HUES48 (cell line): ENCODE results near the gene GOLGA5.

Experiments used
- H3K27ac ChIP-seq: one replicate; pipeline ENCODE4 v1.7.0; 2013; ENCODE audit warnings: low read depth, low read length, inconsistent platforms
- H3K27me3 ChIP-seq: 2 replicates; pipeline ENCODE4 v1.6.1; 2013; ENCODE audit warnings: mild to moderate bottlenecking, low read length; ENCODE audit not compliant: control insufficient read depth, insufficient read depth
- H3K36me3 ChIP-seq: 2 replicates; pipeline ENCODE4 v1.6.1; 2013; ENCODE audit warnings: low read length; ENCODE audit not compliant: control insufficient read depth, insufficient read depth
- H3K4me1 ChIP-seq: 2 replicates; pipeline ENCODE4 v1.6.1; 2013; ENCODE audit warnings: mild to moderate bottlenecking, low read length; ENCODE audit not compliant: control insufficient read depth, insufficient read depth
- H3K4me3 ChIP-seq: 2 replicates; pipeline ENCODE4 v1.5.1; 2013; ENCODE audit warnings: mild to moderate bottlenecking, low read depth, low read length
- H3K9ac ChIP-seq: 2 replicates; pipeline ENCODE4 v1.6.1; 2013; ENCODE audit warnings: mild to moderate bottlenecking, low read depth, low read length, moderate library complexity
- H3K9me3 ChIP-seq: 2 replicates; pipeline ENCODE4 v1.6.1; 2013; ENCODE audit warnings: low read length; ENCODE audit not compliant: control insufficient read depth, insufficient read depth

Gene GOLGA5

DNA sequence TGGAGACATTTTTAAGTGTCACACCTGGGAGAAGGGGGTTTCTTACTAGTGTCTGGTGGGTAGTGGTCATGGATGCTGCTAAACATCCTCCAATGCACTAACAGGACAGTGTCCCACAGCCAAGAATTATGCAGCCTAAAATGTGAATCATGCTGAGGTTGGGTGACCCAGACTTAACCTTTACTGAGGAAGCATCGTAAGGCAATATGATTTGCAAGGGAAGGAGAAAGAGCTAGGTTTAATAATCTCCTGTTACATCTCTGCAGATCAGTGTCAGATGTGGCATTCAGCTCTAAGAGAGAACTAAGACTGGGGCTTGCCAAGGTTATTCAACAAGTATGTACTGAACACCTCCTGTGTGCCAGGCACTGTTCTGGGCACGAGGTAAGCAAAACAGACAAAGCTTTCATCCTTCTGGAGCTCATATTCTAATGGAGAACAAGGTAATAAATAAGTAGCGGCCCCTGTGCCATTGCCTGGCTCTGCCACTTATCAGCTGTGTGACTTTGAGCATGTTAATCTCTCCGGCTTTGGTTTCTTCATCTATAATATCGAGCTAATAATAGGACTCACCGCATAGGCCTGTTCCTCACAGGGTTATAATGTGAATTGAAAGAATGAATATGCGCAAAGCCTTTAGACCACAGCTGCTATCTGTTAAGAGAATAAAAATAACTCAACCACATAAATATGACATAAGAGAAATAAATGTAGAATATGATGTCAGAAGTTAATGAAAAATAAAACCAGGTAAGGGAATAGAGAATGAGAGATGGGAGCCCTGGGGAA, 13.5 kb upstream of the GOLGA5 start:
- Histone ChIP-seq H3K27ac (no peak overlapping the region), H3K36me3 (no peaks in the 10 kb centered on the region), H3K9ac (no peak overlapping the region), H3K4me1 (no peaks in the 10 kb centered on the region), H3K4me3 (no peak overlapping the region), H3K27me3 (no peaks in the 10 kb centered on the region), H3K9me3 (no peaks in the 10 kb centered on the region)

DNA sequence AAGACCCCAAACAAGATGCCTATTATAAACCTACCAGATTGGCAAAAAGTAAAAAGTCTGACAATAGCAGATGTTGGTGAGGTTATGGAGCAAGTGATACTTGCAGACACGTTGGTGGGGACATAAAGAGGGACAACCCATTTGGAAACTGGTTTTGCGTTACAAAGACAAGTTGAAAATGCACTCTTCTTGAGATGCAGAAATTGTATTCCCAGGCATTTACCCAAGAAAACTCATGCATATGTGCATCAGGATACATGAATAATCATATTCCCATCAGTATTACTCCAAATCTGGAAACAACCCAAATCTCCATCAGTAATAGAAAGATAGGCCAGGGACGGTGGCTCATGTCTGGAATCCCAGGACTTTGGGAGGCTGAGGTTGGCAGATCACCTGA, 12.8 kb upstream of the GOLGA5 start:
- H3K9ac ChIP-seq = no peak overlapping the region
- H3K4me3 ChIP-seq = no peak overlapping the region

DNA sequence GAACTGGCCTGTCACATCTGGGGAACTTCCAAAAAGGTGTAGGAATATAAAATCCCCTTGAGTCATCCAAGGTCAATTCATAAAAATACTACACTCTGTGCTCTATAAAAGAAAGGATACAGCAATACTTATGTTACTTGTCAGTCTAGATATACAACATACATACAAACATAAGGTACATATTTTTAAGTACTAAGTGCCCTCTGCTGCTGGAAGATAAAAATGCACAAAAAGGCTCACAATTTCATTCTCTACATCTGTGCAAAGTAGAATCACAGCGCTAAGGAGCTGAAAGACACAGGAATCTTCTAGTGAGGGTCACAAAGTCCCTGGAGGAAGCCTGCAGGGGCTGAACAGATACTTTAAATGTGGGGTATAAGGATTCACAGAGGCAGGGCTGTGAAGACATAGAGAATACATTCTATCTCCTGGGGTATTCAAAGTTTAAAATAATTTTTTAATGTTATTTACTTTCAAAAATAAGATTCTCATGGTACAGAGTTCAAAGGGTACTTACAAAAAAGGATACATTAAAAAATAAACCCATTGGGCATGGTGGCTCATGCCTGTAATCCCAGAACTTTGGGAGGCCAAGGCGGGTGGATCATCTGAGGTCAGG, 10.2 kb upstream of the GOLGA5 start:
- H3K27ac ChIP-seq = no peak overlapping the region
- no peaks in the 10 kb centered on the region for H3K27me3 ChIP-seq
- no peak overlapping the region for H3K9ac ChIP-seq
- no peaks in the 10 kb centered on the region for H3K36me3 ChIP-seq
- H3K4me3 ChIP-seq = no peak overlapping the region
- no peaks in the 10 kb centered on the region for H3K9me3 ChIP-seq
- 0 out of 2 replicates have a peak, but pooled peaks cover 6% of the 10 kb centered on the region for H3K4me1 ChIP-seq

More for the DNA sequence above, 12.8 kb upstream of the GOLGA5 start:
- Histone ChIP-seq H3K4me1 (0 out of 2 replicates have a peak, but pooled peaks cover 5% of the 10 kb centered on the region), H3K27me3 (no peaks in the 10 kb centered on the region), H3K36me3 (no peaks in the 10 kb centered on the region), H3K27ac (no peak overlapping the region), H3K9me3 (no peaks in the 10 kb centered on the region)

DNA sequence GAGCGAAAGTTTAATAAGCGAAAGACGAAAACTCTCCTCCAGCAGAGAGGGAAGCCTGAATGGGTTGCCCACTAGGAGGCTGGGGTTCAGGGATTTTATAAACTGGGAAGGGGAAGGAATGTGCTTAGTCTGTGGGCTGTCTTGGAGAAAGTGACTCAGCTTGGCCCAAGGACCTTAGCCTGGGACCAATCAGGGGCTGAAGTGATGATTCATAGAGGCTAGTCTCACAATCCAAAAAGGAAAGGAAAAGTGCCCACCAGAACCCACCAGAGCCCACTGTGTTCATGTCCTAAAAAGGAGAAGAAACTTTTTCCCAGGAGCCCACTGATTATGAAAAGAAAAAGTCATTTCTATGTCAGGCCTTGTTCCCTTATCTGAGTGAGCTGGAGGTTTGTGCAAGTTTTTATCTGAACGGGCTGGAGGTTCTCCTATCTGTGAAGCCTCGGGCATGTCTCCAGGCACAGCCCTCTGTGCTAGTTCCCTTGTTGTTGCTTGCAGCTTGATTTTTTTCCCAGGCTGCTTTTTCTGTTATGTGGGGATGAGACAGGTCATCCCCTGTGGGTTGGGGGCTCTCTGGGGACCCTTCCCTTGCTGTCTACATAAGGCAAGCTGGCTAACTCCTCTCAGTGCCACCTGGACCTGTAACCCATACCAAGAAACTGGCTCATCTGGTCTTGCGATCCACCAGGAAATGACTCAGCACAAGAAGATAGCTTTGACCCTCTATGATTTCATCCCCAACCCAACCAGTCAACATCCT, 8.3 kb upstream of the GOLGA5 start:
- H3K9ac ChIP-seq = no peak overlapping the region
- 0 out of 2 replicates have a peak, but pooled peaks cover 6% of the 10 kb centered on the region for H3K4me1 ChIP-seq
- 0 out of 2 replicates have a peak, but pooled peaks cover 2% of the 10 kb centered on the region for H3K9me3 ChIP-seq
- no peak overlapping the region for H3K27ac ChIP-seq
- H3K4me3 ChIP-seq = no peak overlapping the region
- no peaks in the 10 kb centered on the region for H3K27me3 ChIP-seq
- no peaks in the 10 kb centered on the region for H3K36me3 ChIP-seq

DNA sequence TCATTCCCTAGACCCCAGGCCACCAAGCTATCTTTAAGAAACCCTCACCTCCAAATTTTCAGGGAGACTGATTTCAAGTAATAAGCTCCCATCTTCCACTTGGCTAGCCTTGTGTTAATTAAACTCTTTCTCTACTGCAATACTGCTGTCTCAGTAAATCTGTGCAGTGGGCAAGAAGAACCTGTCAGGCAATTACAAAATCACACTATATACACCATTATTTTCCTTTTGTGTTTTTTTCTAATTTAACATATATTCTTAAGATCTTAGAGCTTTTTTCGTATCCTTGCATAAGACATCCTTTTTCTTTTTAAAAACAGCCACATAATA, 7.7 kb upstream of the GOLGA5 start:
- Histone ChIP-seq H3K9ac (no peak overlapping the region), H3K36me3 (no peaks in the 10 kb centered on the region), H3K27me3 (no peaks in the 10 kb centered on the region), H3K4me3 (no peak overlapping the region), H3K27ac (no peak overlapping the region), H3K9me3 (0 out of 2 replicates have a peak, but pooled peaks cover 2% of the 10 kb centered on the region), H3K4me1 (0 out of 2 replicates have a peak, but pooled peaks cover 6% of the 10 kb centered on the region)

DNA sequence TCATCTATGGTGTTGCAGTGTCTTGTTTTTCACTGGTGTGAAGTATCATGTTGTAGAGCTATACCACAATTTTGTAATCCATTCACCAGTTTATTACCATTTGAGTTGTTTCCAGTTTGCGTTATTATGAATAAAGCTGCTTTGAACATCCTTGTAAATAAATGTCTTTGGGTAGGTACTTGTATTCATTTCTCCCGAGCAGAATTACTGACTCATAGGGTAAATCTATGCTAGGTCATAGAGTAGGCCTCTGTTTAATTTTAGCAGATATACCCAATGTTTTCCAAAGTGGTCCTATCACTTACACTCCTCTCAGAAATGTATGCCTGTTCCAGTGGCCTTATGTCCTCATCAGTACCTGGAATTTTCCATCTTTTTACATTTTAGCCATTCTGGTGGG, 6.6 kb upstream of the GOLGA5 start:
- H3K27ac ChIP-seq = no peak overlapping the region
- 0 out of 2 replicates have a peak, but pooled peaks cover 2% of the 10 kb centered on the region for H3K9me3 ChIP-seq
- H3K4me3 ChIP-seq = no peak overlapping the region
- no peaks in the 10 kb centered on the region for H3K36me3 ChIP-seq
- 0 out of 2 replicates have a peak, but pooled peaks cover 6% of the 10 kb centered on the region for H3K4me1 ChIP-seq
- H3K27me3 ChIP-seq = no peaks in the 10 kb centered on the region
- no peak overlapping the region for H3K9ac ChIP-seq

DNA sequence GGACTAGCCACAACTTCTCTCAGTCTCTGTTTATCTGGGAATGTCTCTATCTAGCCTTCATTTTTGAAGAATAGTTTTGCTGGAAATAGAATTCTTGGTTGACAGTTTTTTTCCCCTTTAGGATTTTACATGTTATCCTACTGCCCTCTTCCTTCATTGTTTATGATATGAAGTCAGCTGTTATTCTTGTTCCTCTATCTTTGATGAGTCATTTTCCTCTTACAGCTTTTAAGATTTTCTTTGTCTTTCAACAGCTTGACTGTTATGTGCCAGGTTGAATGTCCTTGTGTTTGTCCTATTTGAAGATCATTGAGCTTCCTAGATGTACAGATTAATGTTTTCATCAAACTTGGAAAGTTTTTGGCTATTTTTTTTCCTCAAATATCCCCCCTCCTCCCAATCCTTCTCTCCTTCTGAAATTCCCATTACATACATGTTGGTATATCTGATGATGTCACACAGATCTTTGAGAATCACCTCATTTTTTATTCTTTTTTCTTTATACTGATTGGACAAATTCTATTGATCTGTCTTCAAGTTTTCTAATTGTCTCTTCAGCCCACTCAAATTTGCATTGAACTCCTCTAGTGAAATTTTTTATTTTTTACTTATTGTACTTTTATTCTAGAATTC, 4.5 kb upstream of the GOLGA5 start:
- no peak overlapping the region for H3K4me3 ChIP-seq
- H3K27me3 ChIP-seq = no peaks in the 10 kb centered on the region
- H3K9ac ChIP-seq = no peak overlapping the region
- no peak overlapping the region for H3K27ac ChIP-seq
- H3K36me3 ChIP-seq = no peaks in the 10 kb centered on the region
- 0 out of 2 replicates have a peak, but pooled peaks cover 2% of the 10 kb centered on the region for H3K9me3 ChIP-seq
- H3K4me1 ChIP-seq = 0 out of 2 replicates have a peak, but pooled peaks cover 16% of the 10 kb centered on the region

DNA sequence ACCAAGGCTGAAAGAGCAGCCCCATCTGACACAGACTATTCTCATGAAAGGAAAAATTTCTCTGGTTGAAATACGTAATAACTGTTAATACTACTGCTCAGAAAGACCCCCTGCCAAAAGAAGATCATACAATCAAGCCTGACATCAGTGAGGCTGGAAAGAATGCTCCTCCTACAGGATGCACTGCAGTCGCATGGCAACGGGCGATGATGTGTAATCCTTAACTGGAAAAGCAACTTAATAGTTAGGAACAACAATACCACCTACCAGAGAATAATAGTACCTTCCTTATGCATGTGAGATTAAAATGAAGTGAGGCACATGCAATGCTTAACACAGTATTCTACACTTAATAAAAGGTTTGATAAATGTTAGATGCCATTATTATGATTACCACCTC, 1.2 kb upstream of the GOLGA5 start:
- Histone ChIP-seq H3K27me3 (no peaks in the 10 kb centered on the region), H3K9ac (no peak overlapping the region), H3K36me3 (peaks cover 9% of the 10 kb centered on the region), H3K4me1 (0 out of 2 replicates have a peak, but pooled peaks cover 11% of the 10 kb centered on the region), H3K4me3 (no peak overlapping the region), H3K9me3 (0 out of 2 replicates have a peak, but pooled peaks cover 2% of the 10 kb centered on the region), H3K27ac (no peak overlapping the region)

DNA sequence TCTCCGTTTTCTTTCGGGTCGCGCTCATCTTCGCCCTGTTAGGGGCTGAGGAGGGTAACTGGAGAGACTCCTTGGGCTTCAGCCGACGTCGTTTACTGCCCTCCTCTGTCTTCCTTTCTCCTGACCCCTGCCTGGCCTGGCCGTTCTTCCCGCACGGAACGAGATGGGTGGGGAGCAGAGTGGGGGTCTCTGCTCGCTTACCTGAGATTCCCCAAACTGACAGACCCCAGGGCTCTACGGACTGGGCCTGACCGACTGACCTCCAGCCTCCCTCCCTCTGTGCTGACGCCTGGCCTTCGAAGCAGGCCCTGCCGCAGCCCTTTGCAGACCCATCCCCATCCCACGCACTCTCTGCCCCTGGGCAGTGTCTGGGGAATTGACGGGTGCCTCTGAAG, 439 bp downstream of the GOLGA5 start:
- peak overlapping the region; percentile 88 for H3K4me3 ChIP-seq
- H3K4me1 ChIP-seq = 0 out of 2 replicates have a peak, but pooled peaks cover 11% of the 10 kb centered on the region
- H3K27ac ChIP-seq = peak overlapping the region; percentile 85
- peak overlapping the region; percentile 71 for H3K9ac ChIP-seq
- H3K27me3 ChIP-seq = no peaks in the 10 kb centered on the region
- peaks cover 19% of the 10 kb centered on the region for H3K36me3 ChIP-seq
- H3K9me3 ChIP-seq = 0 out of 2 replicates have a peak, but pooled peaks cover under 1% of the 10 kb centered on the region

DNA sequence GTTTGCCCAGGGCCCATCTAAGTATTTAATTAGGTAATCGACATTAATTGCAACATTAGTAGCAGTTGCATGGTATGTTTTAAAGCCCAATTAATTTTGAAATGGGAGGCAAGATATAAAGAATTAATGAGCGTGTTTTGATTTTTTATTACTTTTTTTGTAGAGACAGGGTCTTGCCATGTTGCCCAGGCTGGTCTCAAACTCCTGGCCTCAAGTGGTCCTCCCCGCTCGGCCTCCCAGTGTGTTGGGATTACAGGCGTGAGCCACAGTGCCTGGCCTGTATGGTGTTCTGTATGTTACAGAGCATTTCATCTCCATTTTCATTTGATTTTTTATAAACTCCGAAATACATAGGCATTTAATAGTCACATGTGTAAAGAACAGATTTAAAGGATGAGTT, 856 bp downstream of the GOLGA5 start:
- peak overlapping the region; percentile 88 for H3K4me3 ChIP-seq
- H3K4me1 ChIP-seq = 0 out of 2 replicates have a peak, but pooled peaks cover 11% of the 10 kb centered on the region
- H3K27ac ChIP-seq = no peak overlapping the region
- peaks cover 22% of the 10 kb centered on the region for H3K36me3 ChIP-seq
- H3K9ac ChIP-seq = peak overlapping the region; percentile 71
- no peaks in the 10 kb centered on the region for H3K27me3 ChIP-seq
- no peaks in the 10 kb centered on the region for H3K9me3 ChIP-seq
